KOPT-K1 (cell line): ENCODE measurements around the gene PTBP3.
"Not testable (repeated sequence)": the region's sequence is repeated elsewhere in the genome, so short reads cannot be mapped to it uniquely, and the experiment has no call there.

ENCODE experiments used
- H3K27ac ChIP-seq: fragments of 200-600 bp; sonication (generic); 2 replicates; pipeline ENCODE4 v1.5.1; 2016; ENCODE audit warnings: antibody characterized with exemption, mild to moderate bottlenecking, low read depth, low read length; ENCODE audit not compliant: poor library complexity, severe bottlenecking
- H3K36me3 ChIP-seq: fragments of 200-600 bp; sonication (generic); 2 replicates; pipeline ENCODE4 v1.5.1; 2017; ENCODE audit warnings: antibody characterized with exemption, mild to moderate bottlenecking, low read length, moderate library complexity; ENCODE audit not compliant: insufficient read depth
- H3K9me3 ChIP-seq: fragments of 200-600 bp; sonication (generic); 2 replicates; pipeline ENCODE4 v1.5.1; 2017; ENCODE audit warnings: antibody characterized with exemption, low read length, mild to moderate bottlenecking; ENCODE audit not compliant: insufficient read depth, poor library complexity, severe bottlenecking

Gene PTBP3

GRCh38 chr9:112315331-112316257, 17.8 kb downstream of the PTBP3 start:
- H3K27ac ChIP-seq = no peak overlapping the region

GRCh38 chr9:112312139-112312538, 21.3 kb downstream of the PTBP3 start:
- Histone ChIP-seq H3K36me3 (no peaks in the 10 kb centered on the region), H3K9me3 (no peaks in the 10 kb centered on the region), H3K27ac (no peak overlapping the region)

More at GRCh38 chr9:112315331-112316257, 17.8 kb downstream of the PTBP3 start:
- no peaks in the 10 kb centered on the region for H3K36me3 ChIP-seq
- H3K9me3 ChIP-seq = no peaks in the 10 kb centered on the region

- no peaks in the 10 kb centered on the region for H3K9me3 ChIP-seq
- H3K36me3 ChIP-seq = no peaks in the 10 kb centered on the region
- H3K27ac ChIP-seq = no peak overlapping the region
Measured at GRCh38 chr9:112311497-112311896, 21.9 kb downstream of the PTBP3 start.

GRCh38 chr9:112310826-112311225, 22.6 kb downstream of the PTBP3 start:
- Histone ChIP-seq H3K9me3 (no peaks in the 10 kb centered on the region), H3K27ac (no peak overlapping the region), H3K36me3 (no peaks in the 10 kb centered on the region)

- H3K27ac ChIP-seq = no peak overlapping the region
- H3K36me3 ChIP-seq = no peaks in the 10 kb centered on the region
- H3K9me3 ChIP-seq = no peaks in the 10 kb centered on the region
Measured at GRCh38 chr9:112308588-112308987, 24.8 kb downstream of the PTBP3 start.

- no peak overlapping the region for H3K27ac ChIP-seq
- H3K36me3 ChIP-seq = no peaks in the 10 kb centered on the region; the same call in 1 of the 2 replicates
- no peaks in the 10 kb centered on the region for H3K9me3 ChIP-seq
Measured at GRCh38 chr9:112301420-112301819, 32.0 kb downstream of the PTBP3 start.

- peaks cover 12% of the 10 kb centered on the region for H3K36me3 ChIP-seq
- no peak overlapping the region for H3K27ac ChIP-seq
- H3K9me3 ChIP-seq = no peaks in the 10 kb centered on the region
Measured at GRCh38 chr9:112299514-112299913, 33.9 kb downstream of the PTBP3 start.

GRCh38 chr9:112296929-112297328, 36.5 kb downstream of the PTBP3 start:
- Histone ChIP-seq H3K27ac (no peak overlapping the region), H3K9me3 (peaks cover 4% of the 10 kb centered on the region), H3K36me3 (peaks cover 34% of the 10 kb centered on the region)

- Histone ChIP-seq H3K27ac (no peak overlapping the region), H3K9me3 (peaks cover 8% of the 10 kb centered on the region), H3K36me3 (peaks cover 34% of the 10 kb centered on the region)
Measured at GRCh38 chr9:112295174-112295573, 38.2 kb downstream of the PTBP3 start.

GRCh38 chr9:112288029-112288428, 45.4 kb downstream of the PTBP3 start:
- Histone ChIP-seq H3K9me3 (peaks cover 59% of the 10 kb centered on the region), H3K27ac (no peak overlapping the region), H3K36me3 (peaks cover 59% of the 10 kb centered on the region)

GRCh38 chr9:112286926-112287325, 46.5 kb downstream of the PTBP3 start:
- Histone ChIP-seq H3K36me3 (peaks cover 52% of the 10 kb centered on the region), H3K27ac (no peak overlapping the region), H3K9me3 (peaks cover 60% of the 10 kb centered on the region)

- H3K9me3 ChIP-seq = peaks cover 56% of the 10 kb centered on the region
- H3K36me3 ChIP-seq = peaks cover 52% of the 10 kb centered on the region
- no peak overlapping the region for H3K27ac ChIP-seq
Measured at GRCh38 chr9:112285056-112285455, 48.4 kb downstream of the PTBP3 start.

GRCh38 chr9:112283582-112284253, 49.7 kb downstream of the PTBP3 start:
- Histone ChIP-seq H3K9me3 (peaks cover 56% of the 10 kb centered on the region), H3K36me3 (peaks cover 42% of the 10 kb centered on the region), H3K27ac (no peak overlapping the region)

GRCh38 chr9:112282841-112283240, 50.6 kb downstream of the PTBP3 start:
- H3K27ac ChIP-seq = not testable (repeated sequence)
- Histone ChIP-seq H3K9me3 (peaks cover 49% of the 10 kb centered on the region), H3K36me3 (peaks cover 34% of the 10 kb centered on the region)

- H3K27ac ChIP-seq = no peak overlapping the region
- H3K36me3 ChIP-seq = peaks cover 20% of the 10 kb centered on the region
- peaks cover 33% of the 10 kb centered on the region for H3K9me3 ChIP-seq
Measured at GRCh38 chr9:112280904-112281303, 52.5 kb downstream of the PTBP3 start.
